ENCODE data around the gene DPH1. TPM values are rescaled to one million over a fixed set of nuclear protein-coding genes. Genes with fewer than 3 reads are reported as not detected.

The DPH1 gene
- total RNA-seq, 4 donors from 2014 or later, result 23.5 to 33.7 (median 25.0) TPM

DNA sequence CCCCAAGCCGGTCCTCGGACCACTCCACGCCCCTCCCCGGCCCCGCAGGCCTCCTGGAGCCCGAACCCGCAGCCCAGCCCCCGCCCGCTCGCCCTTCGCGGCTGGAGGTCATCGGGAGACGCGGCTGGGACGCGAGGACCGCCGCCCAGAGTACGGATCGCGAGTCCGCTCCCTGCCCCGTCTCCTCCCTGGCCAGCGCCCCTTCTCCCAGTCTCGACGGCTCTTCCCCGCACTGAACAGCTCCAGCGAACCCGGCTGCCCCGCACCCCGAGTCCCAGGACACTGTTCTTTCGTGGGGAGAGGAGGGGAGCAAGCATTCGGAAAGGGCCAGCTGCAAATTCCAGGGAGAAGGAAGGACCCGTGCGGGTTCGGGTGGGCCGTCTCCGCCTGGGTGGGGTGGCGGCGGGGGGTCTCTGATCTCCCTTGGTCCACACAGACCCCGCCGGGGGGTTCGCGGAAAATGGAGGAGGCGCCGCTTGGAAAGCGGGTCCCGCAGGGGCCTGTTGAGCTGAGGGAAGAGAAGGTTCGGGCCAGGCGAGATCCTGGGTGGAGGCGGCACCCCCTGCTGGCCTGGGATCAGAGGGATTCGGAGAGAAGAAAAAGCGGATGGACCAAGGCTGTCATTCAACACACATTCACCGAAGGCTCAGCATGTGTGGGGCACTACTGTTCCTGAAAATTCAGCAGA is 4.2 kb upstream of the DPH1 start:
- TF ChIP-seq, protein P1, sequence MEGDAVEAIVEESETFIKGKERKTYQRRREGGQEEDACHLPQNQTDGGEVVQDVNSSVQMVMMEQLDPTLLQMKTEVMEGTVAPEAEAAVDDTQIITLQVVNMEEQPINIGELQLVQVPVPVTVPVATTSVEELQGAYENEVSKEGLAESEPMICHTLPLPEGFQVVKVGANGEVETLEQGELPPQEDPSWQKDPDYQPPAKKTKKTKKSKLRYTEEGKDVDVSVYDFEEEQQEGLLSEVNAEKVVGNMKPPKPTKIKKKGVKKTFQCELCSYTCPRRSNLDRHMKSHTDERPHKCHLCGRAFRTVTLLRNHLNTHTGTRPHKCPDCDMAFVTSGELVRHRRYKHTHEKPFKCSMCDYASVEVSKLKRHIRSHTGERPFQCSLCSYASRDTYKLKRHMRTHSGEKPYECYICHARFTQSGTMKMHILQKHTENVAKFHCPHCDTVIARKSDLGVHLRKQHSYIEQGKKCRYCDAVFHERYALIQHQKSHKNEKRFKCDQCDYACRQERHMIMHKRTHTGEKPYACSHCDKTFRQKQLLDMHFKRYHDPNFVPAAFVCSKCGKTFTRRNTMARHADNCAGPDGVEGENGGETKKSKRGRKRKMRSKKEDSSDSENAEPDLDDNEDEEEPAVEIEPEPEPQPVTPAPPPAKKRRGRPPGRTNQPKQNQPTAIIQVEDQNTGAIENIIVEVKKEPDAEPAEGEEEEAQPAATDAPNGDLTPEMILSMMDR (IDR thresholded peaks at IDR 0.05; ENCODE audit: low read depth), result no peak

DNA sequence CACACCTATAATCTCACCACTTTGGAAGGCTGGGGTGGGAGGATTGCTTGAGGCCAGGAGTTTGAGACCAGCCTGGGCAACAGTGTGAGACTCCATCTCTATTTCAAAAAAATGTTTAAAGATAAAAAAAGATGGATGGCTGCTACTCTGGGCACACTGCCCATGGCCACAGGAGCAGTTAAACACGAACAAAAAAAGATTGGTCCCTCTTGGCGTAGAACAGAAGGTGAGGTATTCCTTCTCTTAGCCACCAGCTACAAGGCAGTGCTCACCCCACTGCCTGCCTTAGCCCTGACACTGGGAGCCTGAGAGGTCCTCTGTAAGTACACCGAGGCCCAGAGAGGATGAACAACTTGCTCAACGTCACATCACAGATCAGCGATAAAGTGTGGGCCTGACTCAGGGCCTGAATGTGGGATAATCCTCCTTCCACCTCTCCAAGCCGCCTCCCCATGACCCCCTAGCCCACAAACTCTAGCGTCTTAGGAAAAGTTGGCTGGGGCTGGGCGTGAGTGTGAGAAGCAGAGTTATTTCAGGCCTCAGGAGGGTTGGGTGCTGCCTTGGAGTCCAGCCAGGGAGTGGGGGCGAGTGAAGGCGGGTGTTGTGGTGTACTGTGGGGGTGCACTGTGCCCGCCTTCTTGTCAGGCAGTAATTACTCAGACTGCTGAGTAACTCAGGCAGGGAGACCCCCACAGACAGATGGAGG is 2.3 kb upstream of the DPH1 start:
- TF ChIP-seq, protein P1 (IDR thresholded peaks at IDR 0.05; ENCODE audit: low read depth), result no peak

GRCh38 chr17:2028234-2028614 is 1.7 kb upstream of the DPH1 start:
- TF ChIP-seq, protein P1 (IDR thresholded peaks at IDR 0.05; ENCODE audit: low read depth), result no peak

DNA sequence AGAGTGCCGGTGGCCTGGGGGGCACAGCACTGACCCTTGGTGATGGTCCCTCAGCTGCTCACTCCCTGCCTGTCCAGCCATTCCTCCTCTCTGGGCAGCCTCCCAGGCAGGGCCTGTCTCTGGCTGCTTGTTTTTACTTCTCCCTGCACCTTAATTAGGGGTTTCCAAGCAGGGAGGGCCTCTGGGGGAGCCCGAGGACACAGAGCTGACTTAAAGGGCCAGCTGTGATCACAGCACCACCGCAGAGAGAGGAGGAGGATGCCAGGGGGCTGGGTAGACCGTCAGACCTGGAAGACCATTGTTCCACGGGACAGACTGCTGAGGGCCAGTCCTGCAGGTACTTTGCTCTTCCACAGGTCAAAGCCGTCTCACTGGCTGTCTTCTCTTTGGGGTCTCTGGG is 1.2 kb upstream of the DPH1 start:
- TF ChIP-seq, protein P1 (IDR thresholded peaks at IDR 0.05; ENCODE audit: low read depth), result no peak

DNA sequence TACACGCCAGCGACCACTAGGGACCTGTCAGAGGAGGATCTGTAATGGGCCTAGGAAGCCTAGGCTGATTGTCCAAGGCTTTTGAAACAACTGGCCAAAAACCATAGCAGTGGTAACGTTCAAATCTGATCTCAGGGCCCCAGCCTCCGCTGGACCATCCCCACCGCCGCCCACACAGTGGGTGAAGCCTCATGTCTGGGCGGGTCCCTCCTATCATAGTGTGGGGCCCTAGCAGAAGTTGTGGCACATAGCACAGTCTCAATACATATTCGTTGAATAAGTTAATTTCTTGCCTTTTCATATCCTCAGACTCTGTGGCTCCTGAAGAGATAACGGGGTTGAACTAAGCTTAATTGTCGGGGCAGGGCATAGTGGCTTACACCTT is 818 bp downstream of the DPH1 start:
- TF ChIP-seq, protein P1 (IDR thresholded peaks at IDR 0.05; ENCODE audit: low read depth), result no peak

- TF ChIP-seq, protein P1 (IDR thresholded peaks at IDR 0.05; ENCODE audit: low read depth), result no peak
Measured at GRCh38 chr17:2033153-2033552, 3.2 kb downstream of the DPH1 start.

GRCh38 chr17:2034157-2034556 is 4.2 kb downstream of the DPH1 start:
- TF ChIP-seq, protein P1 (IDR thresholded peaks at IDR 0.05; ENCODE audit: low read depth), result no peak
